Stimulated activated CD8-positive, alpha-beta memory T cell treated with anti-CD3 and anti-CD28 coated beads, Interleukin-7, amount 100 ng/mL, for 1 hour (primary cell): ENCODE results near the gene TRABD2B.
"Not testable (repeated sequence)": the region's sequence is repeated elsewhere in the genome, so short reads cannot be mapped to it uniquely, and the experiment has no call there.

ENCODE experiments used
- DNase-seq, 2 donors: peaks; one replicate each; pipeline ENCODE4 v3.0.0-alpha.2; 2020; ENCODE audit warnings: low read depth in 2 of 2

The TRABD2B gene

DNA sequence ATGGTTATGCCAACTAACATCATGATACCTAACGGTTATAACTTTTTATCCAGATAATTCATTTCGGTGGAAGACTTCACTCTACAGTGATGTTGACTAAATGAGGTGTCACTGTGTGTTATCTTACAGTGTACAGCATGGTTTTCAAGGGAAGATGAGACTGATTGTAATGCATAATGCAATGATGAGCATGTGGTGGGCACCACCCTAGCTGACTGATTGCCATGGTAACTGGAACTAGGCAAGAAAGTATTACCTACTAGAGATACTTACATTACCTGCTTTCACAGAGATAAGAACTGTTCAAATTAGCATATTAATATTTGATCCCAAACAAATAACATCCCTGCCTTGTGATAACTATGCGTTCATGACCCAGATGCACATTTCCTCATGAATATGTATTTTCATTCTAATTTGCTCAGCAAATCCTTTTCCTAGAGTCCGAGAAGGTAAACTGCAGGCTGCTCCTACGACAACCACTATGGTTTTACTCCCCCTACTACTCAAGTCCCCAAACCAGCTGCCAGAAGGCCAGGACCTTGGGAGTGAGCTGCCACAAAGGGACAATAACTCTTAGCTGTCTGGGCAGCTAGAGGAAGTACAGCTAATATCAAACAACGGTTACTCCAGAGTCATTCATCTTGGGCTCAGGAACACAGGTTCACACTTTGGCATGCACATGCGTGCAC is 29.2 kb downstream of the TRABD2B start:
- no peak for DNase-seq

GRCh38 chr1:47965816-47966215 is 31.4 kb downstream of the TRABD2B start:
- DNase-seq = no peak

DNA sequence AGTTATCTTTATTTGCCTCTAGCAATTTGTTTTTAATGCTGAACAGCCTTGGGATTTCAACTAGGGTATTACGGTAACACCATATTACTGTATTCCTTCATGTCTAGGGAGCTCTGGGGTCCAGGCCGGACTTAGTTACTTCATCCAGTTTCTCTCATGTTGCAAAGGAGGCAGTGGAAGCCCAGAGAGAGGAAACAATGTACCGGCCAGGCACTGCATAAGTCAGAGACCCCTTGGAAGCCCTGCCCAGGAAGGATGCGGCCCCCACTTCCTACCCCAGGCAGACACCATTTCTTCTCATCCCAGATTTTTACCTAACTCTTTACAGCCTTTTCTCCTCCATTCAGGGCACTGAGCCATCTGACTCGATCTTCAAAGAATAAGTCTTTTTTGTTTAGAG is 32.5 kb downstream of the TRABD2B start:
- DNase-seq = no peak

GRCh38 chr1:47963568-47964358 is 33.4 kb downstream of the TRABD2B start:
- DNase-seq = no peak

DNA sequence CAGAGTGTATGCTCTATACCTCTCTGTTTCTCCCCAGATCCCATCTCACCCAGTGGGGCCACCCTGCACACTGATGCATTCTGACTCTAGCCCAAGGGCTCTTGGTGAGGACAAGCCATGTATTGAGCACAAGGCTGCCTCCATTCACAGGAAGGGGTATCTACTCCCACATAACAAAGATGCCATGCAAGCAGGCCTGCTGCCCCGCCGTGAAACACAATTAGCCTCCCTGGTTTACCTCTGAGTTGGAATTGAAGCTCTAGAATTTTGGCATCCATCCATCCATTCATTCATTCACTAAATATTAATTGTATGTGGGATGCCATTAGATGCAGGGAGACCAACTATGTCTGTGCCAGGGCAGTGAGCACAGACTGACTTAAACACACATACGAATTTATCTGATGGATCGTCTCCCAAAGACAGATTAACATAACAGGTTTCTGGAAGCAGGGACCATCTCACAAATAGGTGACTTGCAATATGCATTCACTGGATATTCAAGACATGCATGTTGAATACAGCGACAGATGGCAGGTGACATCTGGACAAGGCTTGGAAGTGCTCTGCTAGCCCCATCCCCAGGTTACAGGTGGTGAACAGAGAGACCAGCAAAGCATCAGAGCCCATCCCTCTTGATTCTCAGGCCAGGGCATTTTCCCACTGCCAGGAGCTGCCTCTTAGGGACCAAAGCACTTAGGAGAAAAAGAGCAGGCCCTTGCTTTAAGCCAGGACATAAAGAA is 34.3 kb downstream of the TRABD2B start:
- DNase-seq = no peak

GRCh38 chr1:47961835-47962234 is 35.4 kb downstream of the TRABD2B start:
- not testable (repeated sequence) for DNase-seq

DNA sequence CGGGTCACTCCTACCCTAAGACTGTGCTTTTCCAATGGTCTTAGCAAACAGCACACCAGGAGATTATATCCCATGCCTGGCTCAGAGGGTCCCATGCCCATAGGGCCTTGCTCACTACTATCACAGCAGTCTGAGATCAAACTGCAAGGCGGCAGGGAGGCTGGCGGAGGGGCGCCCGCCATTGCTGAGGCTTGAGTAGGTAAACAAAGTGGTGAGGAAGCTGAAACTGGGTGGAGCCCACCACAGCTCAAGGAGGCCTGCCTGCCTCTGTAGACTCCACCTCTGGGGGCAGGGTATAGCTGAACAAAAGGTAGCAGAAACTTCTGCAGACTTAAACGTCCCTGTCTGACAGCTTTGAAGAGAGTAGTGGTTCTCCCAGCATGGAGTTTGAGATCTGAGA is 40.7 kb downstream of the TRABD2B start:
- not testable (repeated sequence) for DNase-seq

DNA sequence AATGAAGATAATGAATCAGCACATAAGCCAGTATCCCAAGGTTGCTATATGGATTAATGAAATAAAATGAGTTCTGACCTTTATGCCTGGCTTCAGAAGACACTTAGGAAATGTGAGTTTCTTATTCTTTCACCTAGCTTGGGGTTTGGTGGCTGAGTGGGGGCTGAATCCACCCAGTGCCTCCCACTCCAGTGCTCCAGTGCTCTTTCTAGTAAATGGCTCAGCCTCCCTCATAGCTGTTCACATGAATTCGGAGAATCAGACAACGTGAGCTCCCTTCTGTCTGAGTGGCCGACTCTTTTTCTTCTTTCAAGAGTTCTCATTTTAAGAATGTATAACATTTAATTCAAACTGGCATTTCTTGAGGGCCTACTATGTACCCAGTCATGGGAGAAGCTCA is 43.5 kb downstream of the TRABD2B start:
- no peak for DNase-seq

- no peak for DNase-seq
Observed at GRCh38 chr1:47951545-47952235, 45.5 kb downstream of the TRABD2B start.

- no peak for DNase-seq
Observed at GRCh38 chr1:47951026-47951425, 46.2 kb downstream of the TRABD2B start.

DNA sequence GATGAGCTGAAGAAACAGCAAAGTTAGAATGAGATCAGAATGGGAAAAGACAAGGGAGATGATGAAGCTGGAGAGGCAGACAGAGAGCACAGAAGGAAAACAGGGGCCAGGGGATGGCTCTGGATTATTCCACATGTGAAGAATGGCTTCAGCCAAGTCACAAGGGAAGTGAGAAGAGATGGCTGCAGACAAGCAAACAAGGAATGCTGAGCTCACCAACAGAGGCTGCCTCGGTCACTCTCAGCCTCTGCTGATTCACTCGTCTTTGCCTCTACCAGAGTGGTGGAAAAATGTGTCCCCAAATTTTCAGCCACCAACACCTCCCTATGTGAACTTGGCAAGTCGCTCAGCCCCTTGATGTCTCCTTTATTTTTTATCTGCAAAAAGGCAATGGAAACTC is 46.7 kb downstream of the TRABD2B start:
- no peak for DNase-seq

DNA sequence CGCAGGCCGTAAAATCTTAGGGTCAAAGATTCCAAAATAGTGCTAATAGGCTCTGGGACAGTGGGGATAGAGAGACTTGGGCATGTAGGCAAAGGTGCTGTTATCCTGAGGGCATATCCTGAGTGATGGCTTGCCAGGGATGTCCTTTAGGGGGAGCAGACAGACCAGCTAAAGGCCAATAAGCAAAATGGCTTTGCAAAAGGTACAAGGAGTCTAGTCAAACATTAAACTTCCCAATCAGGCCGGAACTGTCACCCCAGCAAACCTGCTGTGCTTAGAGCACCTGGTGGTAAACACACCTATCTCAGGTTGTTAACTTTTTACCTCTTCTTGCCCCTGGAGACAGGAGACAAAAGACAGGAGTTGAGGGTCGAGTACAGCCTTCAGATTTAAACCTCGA is 49.1 kb downstream of the TRABD2B start:
- no peak for DNase-seq

DNA sequence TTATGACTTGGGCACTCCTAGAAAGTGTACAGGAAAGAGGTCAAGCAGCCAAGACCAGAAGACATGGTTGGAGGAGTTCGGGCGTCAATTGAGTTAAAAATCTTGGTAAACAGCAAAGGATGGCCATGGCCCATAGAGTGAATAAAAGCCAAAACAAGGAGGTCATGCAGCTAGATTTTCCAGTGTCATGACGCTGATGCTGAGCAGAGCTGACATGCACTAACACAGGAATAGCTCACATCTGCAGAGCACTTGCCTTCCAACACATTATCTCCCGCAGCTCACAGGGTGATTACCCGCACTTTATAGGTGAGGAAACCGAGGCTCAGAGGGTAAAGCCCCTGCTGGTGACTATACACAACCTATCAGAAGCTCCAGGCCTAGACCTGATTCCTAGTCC is 49.7 kb downstream of the TRABD2B start:
- DNase-seq = no peak

- no peak for DNase-seq
Observed at GRCh38 chr1:47944561-47944960, 52.6 kb downstream of the TRABD2B start.

DNA sequence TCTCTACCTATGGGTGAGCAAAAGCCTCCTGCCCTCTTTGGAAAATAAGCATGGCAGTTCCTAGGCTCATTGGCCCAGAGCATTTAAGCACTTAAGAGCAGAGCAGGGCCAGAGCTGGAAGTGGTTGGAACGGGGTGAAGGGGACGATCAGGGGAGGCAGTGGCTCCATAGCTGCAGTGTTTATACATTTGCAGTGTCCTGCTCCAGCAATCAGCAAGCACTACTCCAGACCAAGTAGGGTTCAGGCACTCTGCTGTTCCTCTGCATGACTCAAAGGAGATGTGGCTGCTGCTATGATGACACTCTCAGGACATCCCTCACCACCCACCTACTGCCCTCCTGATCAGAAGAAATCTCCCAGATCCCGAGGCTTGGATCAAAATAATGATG is 55.0 kb downstream of the TRABD2B start:
- no peak for DNase-seq

GRCh38 chr1:47941609-47942239 is 55.5 kb downstream of the TRABD2B start:
- DNase-seq = no peak

DNA sequence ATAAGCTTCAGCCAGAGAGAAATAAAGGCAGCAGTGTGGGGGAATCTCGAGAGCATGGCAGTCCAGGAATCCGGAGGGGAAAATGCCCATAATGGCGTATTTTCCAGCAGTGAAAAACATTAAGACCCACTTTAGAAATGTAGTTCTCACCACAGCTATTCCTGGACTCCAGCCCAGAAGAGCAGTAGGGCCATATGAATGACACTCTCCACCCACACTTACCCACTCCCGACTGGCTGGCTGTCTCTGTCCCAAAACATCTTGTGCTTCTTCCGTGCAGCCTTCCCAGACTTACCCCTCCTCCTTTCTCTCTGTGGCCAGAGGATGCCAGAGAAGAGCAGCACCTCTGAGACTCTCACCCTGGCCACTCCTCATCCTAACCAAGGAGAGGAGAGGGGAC is 56.4 kb downstream of the TRABD2B start:
- DNase-seq = no peak

DNA sequence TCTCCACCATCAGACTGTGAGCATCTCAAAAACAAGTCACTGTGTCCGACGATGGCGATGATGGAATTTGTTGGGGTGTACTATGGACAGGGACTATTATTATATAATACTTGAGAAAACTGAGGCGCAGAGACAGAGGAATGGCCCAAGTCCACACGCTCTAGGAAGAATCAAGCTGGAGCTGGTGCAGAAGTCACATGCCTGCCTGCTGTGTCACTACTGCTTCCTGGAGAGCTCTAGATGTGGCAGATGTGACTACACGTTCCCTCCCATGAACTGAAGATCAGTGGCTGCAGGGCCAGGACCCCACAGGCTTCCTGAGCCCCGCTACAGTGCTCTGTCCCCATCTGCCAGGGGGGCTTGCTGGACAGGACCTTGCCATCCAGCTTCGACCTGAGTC is 56.9 kb downstream of the TRABD2B start:
- DNase-seq = no peak

DNA sequence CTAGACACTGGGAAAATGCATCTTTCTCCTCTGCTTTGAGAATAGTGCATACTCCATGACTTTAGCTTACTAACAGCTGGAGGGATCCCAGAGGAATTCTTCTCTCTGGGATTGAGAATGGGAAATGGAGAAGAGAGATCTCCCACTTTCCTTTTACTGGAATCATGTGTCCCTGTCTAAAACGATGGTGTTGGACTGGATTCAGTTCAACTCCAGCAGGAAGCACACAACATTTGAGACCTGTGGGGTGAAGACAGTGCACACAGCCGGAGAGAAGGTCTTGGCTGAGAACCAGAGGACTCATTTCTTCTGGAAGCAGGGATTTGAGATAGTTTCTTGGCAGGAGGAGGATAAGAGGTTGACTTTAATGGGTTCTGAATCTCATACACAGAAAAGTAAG is 58.7 kb downstream of the TRABD2B start:
- no peak for DNase-seq

- DNase-seq = no peak
Observed at GRCh38 chr1:47937586-47938254, 59.5 kb downstream of the TRABD2B start.

DNA sequence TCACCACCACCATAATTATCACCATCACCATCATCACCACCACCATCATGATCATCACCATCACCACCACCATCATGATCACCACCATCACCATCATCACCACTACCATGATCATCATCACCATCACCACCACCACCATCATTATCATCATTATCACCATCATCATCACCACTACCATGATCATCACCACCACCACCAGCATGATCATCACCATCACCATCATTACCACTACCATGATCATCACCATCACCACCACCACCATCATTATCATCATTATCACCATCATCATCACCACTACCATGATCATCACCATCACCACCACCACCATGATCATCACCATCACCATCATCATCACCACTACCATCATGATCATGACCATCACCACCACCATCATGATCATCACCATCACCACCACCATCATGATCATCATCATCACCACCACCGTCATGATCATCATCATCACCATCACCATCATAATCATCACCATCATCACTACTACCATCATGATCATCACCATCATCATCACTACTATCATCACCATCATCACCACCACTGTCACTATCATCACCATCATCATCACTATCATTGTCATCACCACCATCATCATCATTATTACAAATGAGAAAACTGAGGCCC is 60.2 kb downstream of the TRABD2B start:
- no peak for DNase-seq
